Smooth muscle cell (in vitro differentiated cells): ENCODE measurements around the gene TRIM9. TPM values are rescaled to one million over a fixed set of nuclear protein-coding genes. Genes with fewer than 3 reads are reported as not detected.

Experiments used
- DNase-seq: peaks from one replicate; lab custom pipeline; 2025; ENCODE audit not compliant: unreplicated experiment; lab: John Stamatoyannopoulos, UW
- H2AFZ ChIP-seq: fragments of 200-600 bp; sonication (generic); 2 replicates; pipeline ENCODE4 v1.6.0; 2016; ENCODE audit warnings: antibody characterized with exemption, low read depth, mild to moderate bottlenecking
- H3F3A ChIP-seq: fragments of 200-600 bp; sonication (generic); 2 replicates; pipeline ENCODE4 v1.6.0; 2017; ENCODE audit warnings: antibody characterized with exemption, low read depth
- H3K27ac ChIP-seq: fragments of 200-600 bp; sonication (generic); 2 replicates; pipeline ENCODE4 v1.5.1; 2016; ENCODE audit warnings: low read depth, mild to moderate bottlenecking
- H3K27me3 ChIP-seq: fragments of 200-600 bp; sonication (generic); 2 replicates; pipeline ENCODE4 v1.6.1; 2016; ENCODE audit warnings: low read depth, mild to moderate bottlenecking
- H3K36me3 ChIP-seq: fragments of 200-600 bp; sonication (generic); 2 replicates; pipeline ENCODE4 v1.5.1; 2016; ENCODE audit warnings: low read depth
- H3K4me1 ChIP-seq: fragments of 200-600 bp; sonication (generic); 2 replicates; pipeline ENCODE4 v1.5.1; 2016; ENCODE audit warnings: low read depth
- H3K4me2 ChIP-seq: fragments of 200-600 bp; sonication (generic); 2 replicates; pipeline ENCODE4 v1.6.0; 2016; ENCODE audit warnings: mild to moderate bottlenecking
- H3K4me3 ChIP-seq: fragments of 200-600 bp; sonication (generic); 2 replicates; pipeline ENCODE4 v1.5.1; 2016; ENCODE audit warnings: mild to moderate bottlenecking
- H3K79me2 ChIP-seq: fragments of 200-600 bp; sonication (generic); 2 replicates; pipeline ENCODE4 v1.6.0; 2016; ENCODE audit warnings: low read depth, mild to moderate bottlenecking
- H3K9ac ChIP-seq: fragments of 200-600 bp; sonication (generic); 2 replicates; pipeline ENCODE4 v1.6.0; 2016; ENCODE audit warnings: low read depth
- H3K9me3 ChIP-seq: fragments of 200-600 bp; sonication (generic); replicated peaks from 2 replicates; pipeline ENCODE4 v1.5.1; 2016; ENCODE audit warnings: low read depth
- H4K20me1 ChIP-seq: fragments of 200-600 bp; sonication (generic); 2 replicates; pipeline ENCODE4 v1.6.0; 2016; ENCODE audit warnings: low read depth
- CTCF ChIP-seq: fragments of 200-600 bp; sonication (generic); IDR thresholded peaks from 2 replicates; pipeline ENCODE4 v1.5.1; 2017; ENCODE audit warnings: borderline replicate concordance, mild to moderate bottlenecking, antibody characterized with exemption; ENCODE audit not compliant: insufficient read depth, poor library complexity, severe bottlenecking
- WGBS: methylation state at CpG from one replicate; pipeline ENCODE4 v1.1.7; 2016; ENCODE audit warnings: low lambda C conversion rate; 5-methylcytosine and 5-hydroxymethylcytosine counted together
- polyA plus RNA-seq: library from polyadenylated mRNA; unstranded; fragments of >200 nt; fragmentation: Nextera tagmentation; extraction: Ambion mirVana; gene quantifications from 2 replicates; pipeline ENCODE4 v1.2.1, GENCODE V29; 2016
- total RNA-seq: library from RNA; depleted of rRNA; stranded (reverse); fragments of >200 nt; gene quantifications from 2 replicates; pipeline ENCODE4 v1.2.3, GENCODE V29; 2014

The TRIM9 gene
- total and polyA plus RNA-seq, 2 experiments from 2014 or later = 0.57 to 1.5 TPM

GRCh38 chr14:51117593-51117992 is 22.7 kb upstream of the TRIM9 start:
- Histone ChIP-seq H3K4me2 (no peak overlapping the region), H2AFZ (no peak overlapping the region), H3K4me1 (peaks cover 13% of the 10 kb centered on the region), H3K27ac (no peak overlapping the region), H3K79me2 (no peaks in the 10 kb centered on the region), H3K27me3 (peaks cover 9% of the 10 kb centered on the region), H4K20me1 (no peaks in the 10 kb centered on the region), H3K36me3 (no peaks in the 10 kb centered on the region), H3K4me3 (no peak overlapping the region), H3K9ac (no peak overlapping the region), H3F3A (no peaks in the 10 kb centered on the region), H3K9me3 (no peaks in the 10 kb centered on the region)
- 90% methylated on average over 1 of the region's 1 CpG for whole genome bisulfite sequencing
- TF ChIP-seq CTCF = no peak
- DNase-seq = no peak

GRCh38 chr14:51116682-51117081 is 21.8 kb upstream of the TRIM9 start:
- Histone ChIP-seq H3K9me3 (no peaks in the 10 kb centered on the region), H2AFZ (no peak overlapping the region), H4K20me1 (no peaks in the 10 kb centered on the region), H3K9ac (no peak overlapping the region), H3K4me3 (no peak overlapping the region), H3K4me2 (no peak overlapping the region), H3K4me1 (peaks cover 4% of the 10 kb centered on the region), H3K36me3 (no peaks in the 10 kb centered on the region), H3K27me3 (peaks cover 9% of the 10 kb centered on the region), H3K79me2 (no peaks in the 10 kb centered on the region), H3K27ac (no peak overlapping the region), H3F3A (no peaks in the 10 kb centered on the region)
- no peak for DNase-seq
- WGBS = 89% methylated on average over 1 of the region's 1 CpG
- no peak for TF ChIP-seq CTCF

- Histone ChIP-seq H2AFZ (no peak overlapping the region), H4K20me1 (no peaks in the 10 kb centered on the region), H3K4me1 (no peaks in the 10 kb centered on the region), H3K9me3 (no peaks in the 10 kb centered on the region), H3K36me3 (no peaks in the 10 kb centered on the region), H3K9ac (no peak overlapping the region), H3K27ac (no peak overlapping the region), H3K79me2 (no peaks in the 10 kb centered on the region), H3K4me3 (no peak overlapping the region), H3K4me2 (no peak overlapping the region), H3F3A (no peaks in the 10 kb centered on the region), H3K27me3 (peaks cover 9% of the 10 kb centered on the region)
- no peak for DNase-seq
- WGBS = 62% methylated on average over 3 of the region's 3 CpGs
- no peak for TF ChIP-seq CTCF
Measured at GRCh38 chr14:51109651-51110050, 14.7 kb upstream of the TRIM9 start.

GRCh38 chr14:51107801-51108200 is 12.9 kb upstream of the TRIM9 start:
- H3K4me1 ChIP-seq = no peaks in the 10 kb centered on the region
- peaks cover 2% of the 10 kb centered on the region for H3K27me3 ChIP-seq
- H2AFZ ChIP-seq = no peak overlapping the region
- no peaks in the 10 kb centered on the region for H3K79me2 ChIP-seq
- H4K20me1 ChIP-seq = no peaks in the 10 kb centered on the region
- no peak overlapping the region for H3K9ac ChIP-seq
- no peak overlapping the region for H3K27ac ChIP-seq
- no peak for DNase-seq
- no peak overlapping the region for H3K4me3 ChIP-seq
- H3K9me3 ChIP-seq = no peaks in the 10 kb centered on the region
- no peaks in the 10 kb centered on the region for H3F3A ChIP-seq
- 95% methylated on average over 1 of the region's 1 CpG for WGBS
- no peak for TF ChIP-seq CTCF
- H3K36me3 ChIP-seq = no peaks in the 10 kb centered on the region
- no peak overlapping the region for H3K4me2 ChIP-seq
